Lower leg skin (tissue), 3 donors: ENCODE data around the gene AKAP6.

Experiments
- CTCF ChIP-seq, 3 donors: fragments of 450-650 bp; IDR thresholded peaks; one replicate each; pipeline ENCODE4 v1.5.1; 2016; ENCODE audit warnings: antibody characterized with exemption in 3 of 3, mild to moderate bottlenecking in 3 of 3, moderate library complexity in 2 of 3
- POLR2A ChIP-seq, 2 donors: fragments of 450-650 bp; IDR thresholded peaks; one replicate each; pipeline ENCODE4 v1.6.1; 2016 to 2017; ENCODE audit warnings: antibody characterized with exemption in 2 of 2, mild to moderate bottlenecking in 1 of 2, moderate library complexity in 1 of 2

- TF ChIP-seq POLR2A (IDR thresholded peaks at IDR 0.05) (no peak), CTCF (IDR thresholded peaks at IDR 0.05) (no peak)
Observed at GRCh38 chr14:32412103-32412502, 83.0 kb downstream of the AKAP6 start.
